Neuronal stem cell (in vitro differentiated cells): ENCODE results near the gene CUEDC2.

Experiments used
- DNase-seq: peaks from one replicate; pipeline ENCODE4 v3.0.0-alpha.2; 2013; ENCODE audit warnings: low spot score
- H2AFZ ChIP-seq: one replicate; pipeline ENCODE4 v1.6.1; 2013; ENCODE audit warnings: mild to moderate bottlenecking, low read length, inconsistent platforms
- H2AK5ac ChIP-seq: 2 replicates; pipeline ENCODE4 v1.6.1; 2013; ENCODE audit warnings: low read depth, mild to moderate bottlenecking, inconsistent platforms, low read length, moderate library complexity, mixed read lengths
- H2BK120ac ChIP-seq: 2 replicates; pipeline ENCODE4 v1.6.1; 2013; ENCODE audit warnings: low read depth, mild to moderate bottlenecking, inconsistent platforms, low read length, moderate library complexity, mixed read lengths
- H2BK12ac ChIP-seq: one replicate; pipeline ENCODE4 v1.6.1; 2013; ENCODE audit warnings: low read length, inconsistent platforms
- H2BK15ac ChIP-seq: 2 replicates; pipeline ENCODE4 v1.6.1; 2013; ENCODE audit warnings: mild to moderate bottlenecking, low read length, inconsistent platforms, mixed read lengths
- H2BK5ac ChIP-seq: one replicate; pipeline ENCODE4 v1.6.1; 2013; ENCODE audit warnings: inconsistent platforms, mild to moderate bottlenecking, low read length, moderate library complexity
- H3K14ac ChIP-seq: one replicate; pipeline ENCODE4 v1.6.1; 2013; ENCODE audit warnings: low read length, inconsistent platforms
- H3K18ac ChIP-seq: 2 replicates; pipeline ENCODE4 v1.6.1; 2013; ENCODE audit warnings: low read length, inconsistent platforms
- H3K23ac ChIP-seq: 2 replicates; pipeline ENCODE4 v1.6.1; 2013; ENCODE audit warnings: low read depth, mild to moderate bottlenecking, mixed read lengths, low read length, inconsistent platforms; ENCODE audit not compliant: poor library complexity
- H3K27ac ChIP-seq: replicated peaks from 3 replicates; pipeline ENCODE4 v1.5.1; 2013; ENCODE audit warnings: low read length, inconsistent platforms
- H3K27me3 ChIP-seq, 3 experiments: 2 replicates each; pipeline ENCODE4 v1.6.1; 2013; ENCODE audit warnings: low read length in 3 of 3, mild to moderate bottlenecking in 2 of 3, inconsistent platforms in 1 of 3, low read depth in 1 of 3, mixed read lengths in 1 of 3, moderate library complexity in 1 of 3; ENCODE audit not compliant: control insufficient read depth in 3 of 3, insufficient read depth in 3 of 3
- H3K36me3 ChIP-seq, 2 donors: replicated peaks in 1 of 2; 2 replicates each; pipeline ENCODE4 v1.6.1; 2013; ENCODE audit warnings: low read length in 2 of 2; ENCODE audit not compliant: control insufficient read depth in 2 of 2, insufficient read depth in 2 of 2
- H3K4ac ChIP-seq: 2 replicates; pipeline ENCODE4 v1.6.1; 2013; ENCODE audit warnings: inconsistent platforms, mild to moderate bottlenecking, low read length, moderate library complexity
- H3K4me1 ChIP-seq, 2 donors: 1 replicate in 1 of 2; 2 replicates in 1 of 2; pipeline ENCODE4 v1.6.1; 2013; ENCODE audit warnings: low read length in 2 of 2, low read depth in 1 of 2; ENCODE audit not compliant: control insufficient read depth in 2 of 2, insufficient read depth in 1 of 2
- H3K4me2 ChIP-seq: one replicate; pipeline ENCODE4 v1.6.1; 2013; ENCODE audit warnings: mild to moderate bottlenecking, low read length, inconsistent platforms; ENCODE audit not compliant: insufficient read depth, poor library complexity, severe bottlenecking
- H3K4me3 ChIP-seq, 2 donors: 2 replicates each; pipeline ENCODE4 v1.5.1; 2013; ENCODE audit warnings: low read length in 2 of 2, mild to moderate bottlenecking in 2 of 2, inconsistent platforms in 1 of 2, moderate library complexity in 1 of 2
- H3K79me1 ChIP-seq: one replicate; pipeline ENCODE4 v1.6.1; 2013; ENCODE audit warnings: low read depth, mild to moderate bottlenecking, inconsistent platforms, low read length, moderate library complexity
- H3K9ac ChIP-seq: one replicate; pipeline ENCODE4 v1.6.1; 2013; ENCODE audit warnings: mild to moderate bottlenecking, low read depth, low read length, inconsistent platforms; ENCODE audit not compliant: poor library complexity
- H3K9me3 ChIP-seq, 2 donors: replicated peaks in 1 of 2; 2 replicates each; pipeline versions ENCODE3 to v1.6.1; 2013; ENCODE audit warnings: low read length in 2 of 2, mild to moderate bottlenecking in 2 of 2, inconsistent platforms in 1 of 2, low read depth in 1 of 2, mixed read lengths in 1 of 2, moderate library complexity in 1 of 2; ENCODE audit not compliant: control insufficient read depth in 2 of 2, insufficient read depth in 1 of 2
- H4K8ac ChIP-seq: one replicate; pipeline ENCODE4 v1.6.1; 2013; ENCODE audit warnings: low read depth, mild to moderate bottlenecking, inconsistent platforms, low read length, moderate library complexity
- H4K91ac ChIP-seq: one replicate; pipeline ENCODE4 v1.6.1; 2013; ENCODE audit warnings: low read length, low read depth, mild to moderate bottlenecking, inconsistent platforms; ENCODE audit not compliant: poor library complexity
- WGBS, 2 donors: extraction: QIAGEN DNeasy Blood & Tissue Kit; methylation state at CpG; one replicate each; pipeline ENCODE4 v1.1.7; 2013; ENCODE audit warnings: missing lambda C conversion rate in 2 of 2, mixed read lengths in 1 of 2; ENCODE audit not compliant: insufficient read length in 2 of 2, insufficient replicate concordance in 1 of 2; ENCODE audit errors: extremely low coverage in 2 of 2; 5-methylcytosine and 5-hydroxymethylcytosine counted together

The CUEDC2 gene

DNA sequence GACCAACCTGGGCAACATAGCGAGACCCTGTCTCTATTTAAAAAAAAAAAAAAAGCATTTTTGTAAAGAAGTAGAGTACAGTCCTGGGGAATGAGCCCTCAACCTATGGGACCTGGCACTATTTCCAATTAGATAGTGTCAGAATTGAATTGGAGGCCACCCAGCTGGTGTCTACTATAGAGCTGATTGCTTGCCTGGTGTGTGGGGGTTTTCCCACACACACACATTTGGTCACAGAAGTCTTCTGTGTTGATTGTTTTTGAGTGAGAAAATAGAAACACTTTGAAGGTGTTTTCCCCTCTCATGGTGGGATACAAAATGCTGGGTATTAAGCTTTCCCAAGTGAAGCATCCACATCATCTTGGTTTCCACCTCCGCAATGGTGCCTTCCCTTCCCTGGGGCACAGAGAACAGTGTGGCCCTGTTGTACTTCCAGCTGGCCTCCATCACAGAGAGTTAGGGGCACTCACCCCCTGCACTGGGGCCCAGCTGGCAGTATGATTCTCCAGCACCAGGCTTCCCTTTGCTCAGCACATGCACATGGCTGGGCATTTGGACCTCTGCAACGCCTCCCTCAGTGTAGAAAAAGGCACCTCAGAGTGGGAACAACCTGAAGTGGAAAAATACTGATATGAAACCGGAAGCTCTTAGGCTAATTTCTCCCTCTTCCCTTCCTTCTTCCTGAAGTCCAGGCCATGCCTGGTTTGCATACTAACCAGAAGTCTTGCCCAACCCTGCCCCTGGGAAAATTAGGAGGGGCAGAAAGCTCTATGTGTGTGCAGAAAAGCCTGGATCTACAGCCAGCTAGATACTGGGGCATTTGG, 47.6 kb downstream of the CUEDC2 start:
- no peak overlapping the region for H4K8ac ChIP-seq
- no peak overlapping the region for H3K4me2 ChIP-seq
- peaks cover 20 to 33% of the 10 kb centered on the region in 2 donors for H3K36me3 ChIP-seq
- H3K27ac ChIP-seq: no peak overlapping the region
- no peak overlapping the region for H3K14ac ChIP-seq
- no peak overlapping the region for H2BK5ac ChIP-seq
- no peaks in the 10 kb centered on the region for H3K9me3 ChIP-seq
- H3K4me3 ChIP-seq: no peak overlapping the region
- no peak overlapping the region for H2AFZ ChIP-seq
- no peak overlapping the region for H2BK12ac ChIP-seq
- no CpG with 5 or more reads among the region's 4 CpGs for WGBS, 2 donors
- no peak overlapping the region for H3K4ac ChIP-seq
- peaks cover 0 to 2% (median 0%) of the 10 kb centered on the region in 3 experiments for H3K27me3 ChIP-seq
- H4K91ac ChIP-seq: no peak overlapping the region
- H2BK15ac ChIP-seq: no peak overlapping the region
- H3K4me1 ChIP-seq: no peaks in the 10 kb centered on the region
- no peaks in the 10 kb centered on the region for H3K79me1 ChIP-seq
- H3K18ac ChIP-seq: no peak overlapping the region
- no peak overlapping the region for H2AK5ac ChIP-seq
- no peak overlapping the region for H3K9ac ChIP-seq
- H2BK120ac ChIP-seq: no peak overlapping the region
- no peak for DNase-seq
- H3K23ac ChIP-seq: no peak overlapping the region

DNA sequence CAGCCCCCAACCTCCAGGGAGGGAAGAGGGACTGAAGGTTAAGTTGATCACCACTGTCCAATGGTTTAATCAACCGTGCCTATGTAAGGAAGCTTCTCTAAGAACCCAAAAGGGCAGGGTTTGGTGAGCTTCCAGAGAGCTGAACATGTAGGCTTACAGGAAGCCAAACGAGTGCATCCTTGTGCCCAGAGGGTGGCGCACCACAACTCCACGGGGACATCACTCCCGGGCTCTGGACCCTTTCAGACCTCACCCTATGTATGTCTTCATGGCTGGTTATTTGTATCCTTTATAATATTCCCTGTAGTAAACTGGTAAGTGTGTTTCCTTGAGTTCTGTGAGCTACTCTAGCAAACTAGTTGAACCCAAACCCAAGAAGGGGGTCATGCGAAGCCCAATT, 48.3 kb downstream of the CUEDC2 start:
- Histone ChIP-seq H3K79me1 (no peaks in the 10 kb centered on the region), H3K9me3 (no peaks in the 10 kb centered on the region), H3K14ac (no peak overlapping the region), H3K4me1 (no peaks in the 10 kb centered on the region), H2AFZ (no peak overlapping the region), H3K27ac (no peak overlapping the region), H3K4ac (no peak overlapping the region), H3K9ac (no peak overlapping the region), H3K23ac (no peak overlapping the region), H3K36me3 (peaks cover 27 to 40% of the 10 kb centered on the region in 2 donors), H3K4me3 (no peak overlapping the region), H2AK5ac (no peak overlapping the region), H2BK120ac (no peak overlapping the region), H4K8ac (no peak overlapping the region), H4K91ac (no peak overlapping the region), H2BK5ac (no peak overlapping the region), H2BK12ac (no peak overlapping the region), H2BK15ac (no peak overlapping the region), H3K27me3 (peaks cover 0 to 2% (median 0%) of the 10 kb centered on the region in 3 experiments), H3K18ac (no peak overlapping the region), H3K4me2 (no peak overlapping the region)
- DNase-seq: no peak
- WGBS, 2 donors: no CpG with 5 or more reads among the region's 6 CpGs

DNA sequence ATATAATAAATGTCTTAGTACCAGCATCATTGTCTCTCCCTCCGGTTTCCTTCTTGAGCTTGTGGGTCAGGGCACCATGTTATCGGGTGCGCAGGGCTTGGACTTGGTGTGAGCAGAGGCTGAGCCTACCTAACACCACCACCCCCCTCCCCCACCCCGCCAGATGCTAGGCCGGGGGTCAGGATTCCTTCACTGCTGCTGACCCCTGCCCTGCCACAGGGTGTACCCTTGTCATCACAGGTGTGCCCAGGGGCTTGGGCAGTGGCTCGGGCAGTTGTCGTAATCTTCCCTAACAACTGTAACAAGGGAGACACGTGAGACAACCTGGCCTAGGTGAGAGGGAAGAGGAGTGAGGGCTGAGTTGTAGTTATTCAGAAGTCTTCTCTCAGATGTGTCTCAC, 49.5 kb downstream of the CUEDC2 start:
- H3K27ac ChIP-seq: no peak overlapping the region
- H2AFZ ChIP-seq: no peak overlapping the region
- H3K4me2 ChIP-seq: no peak overlapping the region
- no peak overlapping the region for H3K14ac ChIP-seq
- H2BK120ac ChIP-seq: no peak overlapping the region
- H3K9me3 ChIP-seq: no peaks in the 10 kb centered on the region
- no peaks in the 10 kb centered on the region for H3K4me1 ChIP-seq
- H3K27me3 ChIP-seq: peaks cover 0 to 2% (median 0%) of the 10 kb centered on the region in 3 experiments
- H3K23ac ChIP-seq: no peak overlapping the region
- no peak overlapping the region for H2BK5ac ChIP-seq
- H2BK15ac ChIP-seq: no peak overlapping the region
- no peaks in the 10 kb centered on the region for H3K79me1 ChIP-seq
- H3K9ac ChIP-seq: no peak overlapping the region
- no peak overlapping the region for H3K4me3 ChIP-seq
- no peak for DNase-seq
- H3K4ac ChIP-seq: no peak overlapping the region
- H3K36me3 ChIP-seq: peaks cover 29 to 50% of the 10 kb centered on the region in 2 donors
- no peak overlapping the region for H4K8ac ChIP-seq
- no CpG with 5 or more reads among the region's 8 CpGs for WGBS, 2 donors
- no peak overlapping the region for H2BK12ac ChIP-seq
- H3K18ac ChIP-seq: no peak overlapping the region
- no peak overlapping the region for H4K91ac ChIP-seq
- no peak overlapping the region for H2AK5ac ChIP-seq

DNA sequence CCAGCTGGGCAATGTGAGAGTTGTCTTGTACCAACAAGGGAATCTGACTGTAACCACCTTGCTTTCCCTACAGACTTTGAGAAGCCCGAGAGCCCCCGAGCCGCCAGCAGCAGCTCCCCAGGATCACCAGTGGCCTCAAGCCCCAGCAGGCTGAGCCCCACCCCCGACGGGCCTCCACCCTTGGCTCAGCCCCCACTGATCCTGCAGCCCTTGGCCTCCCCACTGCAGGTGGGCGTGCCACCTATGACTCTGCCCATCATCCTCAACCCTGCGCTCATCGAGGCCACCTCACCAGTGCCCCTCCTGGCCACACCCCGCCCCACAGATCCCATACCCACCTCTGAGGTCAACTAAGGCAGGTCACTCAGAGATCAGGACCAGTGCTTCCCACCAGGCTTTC, 50.4 kb downstream of the CUEDC2 start:
- Histone ChIP-seq H3K4me1 (no peaks in the 10 kb centered on the region), H2BK12ac (no peak overlapping the region), H2BK5ac (no peak overlapping the region), H2BK15ac (no peak overlapping the region), H3K18ac (peak overlapping the region; percentile 28), H3K23ac (no peak overlapping the region), H3K27me3 (peaks cover 0 to under 1% (median 0%) of the 10 kb centered on the region in 3 experiments), H3K14ac (no peak overlapping the region), H4K91ac (no peak overlapping the region), H3K27ac (no peak overlapping the region), H3K36me3 (peaks cover 30 to 52% of the 10 kb centered on the region in 2 donors), H3K79me1 (no peaks in the 10 kb centered on the region), H2BK120ac (no peak overlapping the region), H3K4me2 (no peak overlapping the region), H3K9me3 (no peaks in the 10 kb centered on the region), H2AFZ (no peak overlapping the region), H2AK5ac (no peak overlapping the region), H3K9ac (no peak overlapping the region), H4K8ac (no peak overlapping the region), H3K4me3 (no peak overlapping the region), H3K4ac (no peak overlapping the region)
- no peak for DNase-seq
- WGBS, 2 donors: no CpG with 5 or more reads among the region's 9 CpGs
